NB4 (cell line): ENCODE measurements around the gene CACNG6.

Experiments
- CTCF ChIP-seq: IDR thresholded peaks from one replicate; pipeline ENCODE4 v1.5.1; 2012; ENCODE audit warnings: low read depth, low read length
- MAX ChIP-seq: IDR thresholded peaks from 2 replicates; pipeline ENCODE4 v1.6.1; 2011; ENCODE audit warnings: low read depth, low read length
- MYC ChIP-seq: IDR thresholded peaks from 2 replicates; pipeline ENCODE4 v1.6.1; 2011; ENCODE audit warnings: low read depth, low read length
- POLR2A ChIP-seq: IDR thresholded peaks from 2 replicates; pipeline ENCODE4 v1.6.1; 2011; ENCODE audit warnings: mild to moderate bottlenecking; ENCODE audit not compliant: insufficient read length; ENCODE audit errors: extremely low read depth

DNA sequence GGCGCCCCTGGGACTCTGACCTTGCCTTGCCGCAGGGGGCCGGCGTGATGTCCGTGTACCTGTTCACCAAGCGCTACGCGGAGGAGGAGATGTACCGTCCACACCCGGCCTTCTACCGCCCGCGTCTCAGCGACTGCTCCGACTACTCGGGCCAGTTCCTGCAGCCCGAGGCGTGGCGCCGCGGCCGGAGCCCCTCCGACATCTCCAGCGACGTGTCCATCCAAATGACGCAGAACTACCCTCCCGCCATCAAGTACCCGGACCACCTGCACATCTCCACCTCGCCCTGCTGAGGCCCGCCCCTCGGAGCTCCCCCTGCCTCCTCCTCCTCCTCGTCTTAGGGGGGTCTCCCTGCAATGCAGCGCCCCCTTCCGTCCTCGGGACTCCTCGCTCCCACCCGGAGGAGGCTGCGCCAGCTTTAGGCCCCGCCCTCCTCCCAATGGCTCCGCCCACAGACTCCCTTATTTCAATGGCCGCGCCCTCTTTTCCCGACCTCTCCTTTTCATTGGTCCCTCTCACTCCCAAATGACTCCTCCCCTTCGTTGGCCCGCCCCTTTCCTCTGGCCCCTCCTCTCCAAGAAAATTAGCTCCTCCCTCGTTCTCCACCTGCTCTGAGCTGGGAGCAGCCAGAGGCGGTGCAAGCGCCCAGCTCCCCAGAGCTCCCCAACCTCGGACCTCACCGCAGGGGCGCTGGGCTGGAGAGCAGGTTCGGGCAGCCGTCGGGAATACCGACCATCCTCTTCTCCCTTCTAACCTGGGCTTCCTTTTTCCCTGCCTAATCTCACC lies 49.2 kb upstream of the CACNG6 start:
- no peak for TF ChIP-seq CTCF
- no peak for TF ChIP-seq MAX
- no peak for TF ChIP-seq POLR2A
- no peak for TF ChIP-seq MYC
